GM12872 (cell line): Measurements from ENCODE around the gene ETFRF1.

Source experiments
- CTCF ChIP-seq: IDR thresholded peaks from 3 replicates; pipeline ENCODE4 v1.5.1; 2011; ENCODE audit warnings: low read depth, mild to moderate bottlenecking, low read length, moderate library complexity; ENCODE audit not compliant: insufficient read depth

Gene ETFRF1

DNA sequence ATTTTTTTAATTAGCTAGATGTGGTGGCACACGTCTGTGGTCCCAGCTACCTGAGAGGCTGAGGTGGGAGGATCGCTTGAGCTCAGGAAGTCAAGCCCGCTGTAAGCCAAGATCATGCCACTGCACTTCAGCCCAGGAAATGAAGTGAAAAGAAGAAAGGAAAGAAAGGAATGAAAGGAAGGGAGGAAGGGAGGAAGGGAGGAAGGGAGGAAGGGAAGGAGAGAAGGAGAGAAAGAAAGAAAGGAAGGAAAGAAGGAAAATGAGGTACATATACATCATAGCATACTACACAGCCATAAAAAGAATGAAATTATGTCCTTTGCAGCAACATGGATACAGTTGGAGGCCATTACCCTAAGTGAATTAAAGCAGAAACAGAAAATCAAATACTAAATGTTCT is 12.3 kb upstream of the ETFRF1 start:
- TF ChIP-seq CTCF = no peak

- TF ChIP-seq CTCF = no peak
These were observed 10.9 kb upstream of the ETFRF1 start for GRCh38 chr12:25184132-25184531.

DNA sequence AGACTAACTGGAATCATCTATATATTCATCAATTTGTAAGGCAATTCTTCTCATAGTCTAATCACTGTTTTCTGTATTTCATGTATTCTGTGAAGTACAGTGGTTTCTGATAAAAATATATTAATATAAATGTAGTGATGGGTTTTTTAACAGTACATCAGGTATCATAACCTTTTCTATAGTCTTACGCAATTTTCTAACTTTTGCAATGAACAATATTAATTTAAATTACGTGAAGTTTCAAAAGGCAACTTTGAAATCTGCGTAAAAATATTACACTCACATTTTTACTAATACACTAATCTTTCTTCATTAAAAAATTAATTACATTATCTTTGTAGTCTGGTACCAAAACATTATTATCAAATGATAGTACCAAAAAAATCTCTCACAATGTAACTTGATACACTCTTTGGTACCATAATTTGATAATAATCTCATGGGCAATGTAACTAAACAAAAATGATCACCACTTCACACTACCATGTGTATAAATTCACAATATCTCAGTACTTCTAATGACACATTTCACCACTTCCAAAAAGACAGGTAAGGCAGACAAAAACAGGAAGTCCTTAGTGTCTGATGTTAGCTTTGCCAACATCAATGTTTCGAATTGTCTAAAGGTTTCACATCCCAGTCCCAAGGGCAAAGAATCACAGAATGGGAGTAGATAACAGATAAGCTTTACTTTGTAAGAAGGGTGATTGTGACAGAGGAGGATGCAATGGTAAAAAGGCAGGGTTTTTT is 8.8 kb upstream of the ETFRF1 start:
- TF ChIP-seq CTCF = no peak

- TF ChIP-seq CTCF = no peak
These were observed 8.1 kb upstream of the ETFRF1 start for GRCh38 chr12:25186788-25187402.

DNA sequence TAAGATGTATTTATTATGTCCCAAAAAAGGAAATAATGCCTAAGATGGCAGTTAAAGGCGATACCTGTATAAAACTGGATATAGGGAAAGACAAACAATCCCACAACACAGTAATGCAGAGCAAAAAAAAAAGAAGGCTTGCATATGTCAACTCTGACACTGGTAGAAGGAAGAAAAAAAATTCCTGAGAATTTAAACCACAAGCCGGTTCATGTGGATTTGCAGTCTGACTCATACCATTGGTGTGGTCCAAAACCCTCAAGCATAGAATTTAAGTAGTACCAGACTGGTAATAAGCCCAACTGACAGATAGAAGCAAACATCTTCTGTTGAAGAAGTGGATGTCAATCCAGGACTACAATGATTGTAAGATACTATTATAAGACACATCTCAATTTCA is 7.3 kb upstream of the ETFRF1 start:
- TF ChIP-seq CTCF = no peak

DNA sequence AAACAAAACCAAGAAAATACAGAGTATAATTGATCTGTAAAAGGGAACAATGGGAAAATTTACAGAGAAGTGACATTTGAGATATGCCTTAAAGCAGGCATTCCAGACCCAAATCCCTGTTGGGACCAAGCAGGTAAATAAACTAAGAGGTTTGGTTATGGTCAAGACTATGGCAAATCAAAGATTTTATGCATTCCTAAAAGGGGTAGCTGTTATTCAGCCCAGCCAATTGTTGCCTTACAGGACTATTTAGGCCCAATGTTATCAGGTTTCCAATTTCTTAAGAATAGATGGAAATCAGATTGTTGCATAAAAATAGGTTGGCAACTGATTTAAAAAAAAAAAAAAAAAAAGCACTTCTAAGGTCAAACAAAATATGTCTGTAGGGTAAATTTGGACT is 5.4 kb upstream of the ETFRF1 start:
- TF ChIP-seq CTCF = no peak

DNA sequence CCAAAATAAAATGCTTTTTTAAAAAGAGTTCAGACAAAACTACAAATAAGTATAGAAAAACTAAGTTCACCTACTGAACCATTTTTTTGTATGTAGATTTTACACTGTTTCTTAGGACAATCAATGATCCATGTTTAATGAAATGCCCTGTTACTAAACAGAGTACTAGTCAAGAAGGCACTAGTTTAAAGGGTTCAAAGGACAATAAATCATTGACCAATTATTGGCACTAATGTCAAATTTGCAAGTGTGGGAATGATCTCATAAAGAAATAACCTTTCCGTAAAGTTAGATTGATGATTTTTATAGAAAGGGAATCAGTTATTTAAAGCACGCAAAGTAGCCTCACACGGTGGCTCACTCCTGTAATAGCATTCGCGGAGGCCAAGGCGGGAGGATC is 4.2 kb upstream of the ETFRF1 start:
- no peak for TF ChIP-seq CTCF
